K562 (cell line): Measurements from ENCODE around the gene ACAP2. TPM values are rescaled to one million over a fixed set of nuclear protein-coding genes. Genes with fewer than 3 reads are reported as not detected.

ENCODE experiments used
- BRD4 ChIP-seq: fragments of 200-600 bp; sonication (generic); IDR thresholded peaks from 2 replicates; pipeline ENCODE4 v1.6.1; 2017; ENCODE audit warnings: inconsistent platforms
- CREB1 ChIP-seq, 2 experiments: sonication (generic) in 1 of 2; formaldehyde crosslinking in 1 of 2; IDR thresholded peaks; 2 replicates each; pipeline versions ENCODE4 v1.6.1 to v1.8.0; 2012 to 2022; ENCODE audit warnings: inconsistent platforms in 1 of 2, mild to moderate bottlenecking in 1 of 2, missing genetic modification reagents in 1 of 2, moderate library complexity in 1 of 2
- LCOR ChIP-seq: sonication (generic); formaldehyde crosslinking; IDR thresholded peaks from 2 replicates; pipeline ENCODE4 v1.8.0; 2022; ENCODE audit warnings: mild to moderate bottlenecking, missing genetic modification reagents
- RBFOX2 ChIP-seq: fragments of 200-400 bp; formaldehyde crosslinking; IDR thresholded peaks from 2 replicates; pipeline ENCODE4 v1.6.1; 2017; ENCODE audit warnings: low read depth, mild to moderate bottlenecking, low read length, moderate library complexity
- SIN3A ChIP-seq, 2 experiments: fragments of 150-350 bp in 1 of 2; IDR thresholded peaks; 2 replicates each; pipeline ENCODE4 v1.6.1; 2011 to 2016; ENCODE audit warnings: borderline replicate concordance in 2 of 2, low read depth in 2 of 2, low read length in 2 of 2, mild to moderate bottlenecking in 2 of 2, moderate library complexity in 2 of 2; ENCODE audit not compliant: control insufficient read depth in 1 of 2
- TAL1 ChIP-seq: fragments of 450-650 bp; IDR thresholded peaks from 2 replicates; pipeline ENCODE4 v1.6.1; 2016; ENCODE audit warnings: mild to moderate bottlenecking
- polyA plus RNA-seq, 8 experiments: library from polyadenylated mRNA; depleted of rRNA in 4 of 8; stranded (reverse) in 5 of 8; unstranded in 3 of 8; fragments of >200 nt; fragmentation: Nextera tagmentation in 2 of 8; fragmentation: Illumina TruSeq in 1 of 8; extraction: Ambion mirVana in 2 of 8; extraction: Trizol in 1 of 8; gene quantifications; 2 replicates each; pipeline versions ENCODE4 v1.2.1 to v1.2.3, GENCODE V29; 2011 to 2014; ENCODE audit warnings: inconsistent platforms in 1 of 8, missing spikeins in 1 of 8
- total RNA-seq, 7 experiments: library from RNA; depleted of rRNA in 6 of 7; stranded (reverse); fragments of >200 nt in 6 of 7; fragmentation: Illumina TruSeq in 2 of 7; extraction: Trizol in 2 of 7; gene quantifications; 2 replicates each; pipeline versions ENCODE4 v1.2.1 to v1.2.3, GENCODE V29; 2011 to 2021; ENCODE audit warnings: low replicate concordance in 1 of 7
- TF ChIP-seq, protein P1 (sequence below), 2 experiments: fragments of 450-650 bp; formaldehyde crosslinking in 1 of 2; IDR thresholded peaks; 2 replicates each; pipeline versions ENCODE4 v1.4.0 to v1.6.1; 2014 to 2020; ENCODE audit warnings: mild to moderate bottlenecking in 2 of 2, borderline replicate concordance in 1 of 2, low read depth in 1 of 2

Gene ACAP2
- total and polyA plus RNA-seq, 9 of the 15 experiments (the other 6 are each of a cell fraction or from before 2014, with no cell fraction given): 10.6 to 52.7 (median 34.4) TPM

DNA sequence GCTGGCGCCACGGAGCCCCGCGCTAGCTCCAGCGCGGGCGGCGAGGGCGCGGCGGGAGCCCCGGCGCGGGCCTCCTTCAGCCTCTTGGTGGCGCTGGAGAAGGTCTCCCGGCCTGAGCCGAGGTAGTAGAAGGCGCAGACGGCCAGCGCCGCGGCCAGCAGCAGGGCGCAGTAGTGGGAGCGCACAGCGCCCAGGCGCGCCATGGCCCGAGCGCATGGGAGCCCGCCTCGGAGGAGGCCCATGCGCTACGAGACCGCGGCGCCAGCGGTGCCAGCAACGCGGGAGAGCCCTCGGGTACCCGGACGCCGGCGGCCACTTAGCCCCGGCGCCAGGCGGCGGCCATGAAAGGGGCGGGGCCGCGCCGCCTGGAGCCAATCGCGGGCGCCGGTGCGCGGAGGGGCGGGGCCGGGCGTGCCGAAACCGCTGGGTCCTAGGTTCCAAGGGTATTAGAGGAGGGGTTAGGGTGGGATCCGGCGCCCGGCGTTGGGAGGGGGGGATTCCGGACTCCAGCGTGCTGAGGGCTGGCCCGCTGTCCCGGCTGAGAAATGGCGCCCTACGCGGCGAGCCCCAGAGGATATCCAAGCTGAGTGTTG is 171.9 kb downstream of the ACAP2 start, which contains the start of gene XXYLT1 (continued):
- TF ChIP-seq SIN3A (IDR thresholded peaks at IDR 0.05; ENCODE audit: borderline replicate concordance in 2 of 2, control insufficient read depth in 1 of 2, low read depth in 2 of 2, low read length in 2 of 2) (peak; percentile 56 to 65; a peak in 2 of 4 replicates), RBFOX2 (peak; percentile 80), BRD4 (0 out of 2 replicates have a peak, but pooled peaks have one; percentile 50), LCOR (no peak), CREB1 (IDR thresholded peaks at IDR 0.05) (0 out of 2 replicates have a peak, but pooled peaks have one; percentile 3), CREB1 (CRISPR knock-in tag; IDR thresholded peaks at IDR 0.05) (no peak), TAL1 (no peak)
- TF ChIP-seq, protein P1, sequence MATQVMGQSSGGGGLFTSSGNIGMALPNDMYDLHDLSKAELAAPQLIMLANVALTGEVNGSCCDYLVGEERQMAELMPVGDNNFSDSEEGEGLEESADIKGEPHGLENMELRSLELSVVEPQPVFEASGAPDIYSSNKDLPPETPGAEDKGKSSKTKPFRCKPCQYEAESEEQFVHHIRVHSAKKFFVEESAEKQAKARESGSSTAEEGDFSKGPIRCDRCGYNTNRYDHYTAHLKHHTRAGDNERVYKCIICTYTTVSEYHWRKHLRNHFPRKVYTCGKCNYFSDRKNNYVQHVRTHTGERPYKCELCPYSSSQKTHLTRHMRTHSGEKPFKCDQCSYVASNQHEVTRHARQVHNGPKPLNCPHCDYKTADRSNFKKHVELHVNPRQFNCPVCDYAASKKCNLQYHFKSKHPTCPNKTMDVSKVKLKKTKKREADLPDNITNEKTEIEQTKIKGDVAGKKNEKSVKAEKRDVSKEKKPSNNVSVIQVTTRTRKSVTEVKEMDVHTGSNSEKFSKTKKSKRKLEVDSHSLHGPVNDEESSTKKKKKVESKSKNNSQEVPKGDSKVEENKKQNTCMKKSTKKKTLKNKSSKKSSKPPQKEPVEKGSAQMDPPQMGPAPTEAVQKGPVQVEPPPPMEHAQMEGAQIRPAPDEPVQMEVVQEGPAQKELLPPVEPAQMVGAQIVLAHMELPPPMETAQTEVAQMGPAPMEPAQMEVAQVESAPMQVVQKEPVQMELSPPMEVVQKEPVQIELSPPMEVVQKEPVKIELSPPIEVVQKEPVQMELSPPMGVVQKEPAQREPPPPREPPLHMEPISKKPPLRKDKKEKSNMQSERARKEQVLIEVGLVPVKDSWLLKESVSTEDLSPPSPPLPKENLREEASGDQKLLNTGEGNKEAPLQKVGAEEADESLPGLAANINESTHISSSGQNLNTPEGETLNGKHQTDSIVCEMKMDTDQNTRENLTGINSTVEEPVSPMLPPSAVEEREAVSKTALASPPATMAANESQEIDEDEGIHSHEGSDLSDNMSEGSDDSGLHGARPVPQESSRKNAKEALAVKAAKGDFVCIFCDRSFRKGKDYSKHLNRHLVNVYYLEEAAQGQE (IDR thresholded peaks at IDR 0.05; ENCODE audit: borderline replicate concordance): peak; percentile 41; the same call in 1 of the 2 replicates
- TF ChIP-seq, protein P1 (CRISPR knock-in tag; IDR thresholded peaks at IDR 0.05; ENCODE audit: low read depth): no peak
